Calu3 (cell line): ENCODE measurements around the gene GSTA3. TPM values are rescaled to one million over a fixed set of nuclear protein-coding genes. Genes with fewer than 3 reads are reported as not detected.

ENCODE experiments used
- Bru-seq: library from RNA; stranded (reverse); fragments of 400-500 nt; gene quantifications from one replicate; lab custom pipeline; 2021; lab: Mats Ljungman, UMichigan
- BruChase-seq, 2 experiments: library from RNA; stranded (reverse); fragments of 400-500 nt; gene quantifications; one replicate each; lab custom pipeline; 2021; lab: Mats Ljungman, UMichigan
- BruUV-seq: library from RNA; stranded (reverse); fragments of 400-500 nt; replicated peaks from 2 replicates; lab custom pipeline; 2021; lab: Mats Ljungman, UMichigan
- CTCF ChIA-PET: fragments of 300-600 bp; sonication (Branson Sonifier 250); formaldehyde crosslinking; loops from one replicate; lab custom pipeline; 2022; ENCODE audit warnings: antibody characterized with exemption; lab: Charles Lee
- DNase-seq: peaks from one replicate; pipeline ENCODE4 v3.0.0; 2022
- H3K27ac Mint-ChIP-seq: one replicate; pipeline ENCODE4 v1.8.0; 2022; ENCODE audit warnings: mixed read lengths; ENCODE audit not compliant: unreplicated experiment
- H3K27me3 Mint-ChIP-seq: one replicate; pipeline ENCODE4 v1.8.0; 2022; ENCODE audit warnings: mixed read lengths; ENCODE audit not compliant: unreplicated experiment
- H3K36me3 Mint-ChIP-seq: one replicate; pipeline ENCODE4 v1.8.0; 2022; ENCODE audit warnings: mild to moderate bottlenecking, moderate library complexity, mixed read lengths; ENCODE audit not compliant: insufficient read depth, unreplicated experiment
- H3K4me1 Mint-ChIP-seq: one replicate; pipeline ENCODE4 v1.8.0; 2022; ENCODE audit warnings: mild to moderate bottlenecking, low read depth, mixed read lengths; ENCODE audit not compliant: unreplicated experiment
- H3K4me3 Mint-ChIP-seq: one replicate; pipeline ENCODE4 v1.8.0; 2022; ENCODE audit warnings: mild to moderate bottlenecking, low read depth, moderate library complexity, mixed read lengths; ENCODE audit not compliant: unreplicated experiment
- H3K9me3 Mint-ChIP-seq: one replicate; pipeline ENCODE4 v1.8.0; 2022; ENCODE audit warnings: low read depth, mixed read lengths; ENCODE audit not compliant: unreplicated experiment
- CTCF ChIP-seq: fragments of 200-600 bp; IDR thresholded peaks from one replicate; pipeline ENCODE4 v1.8.0; 2022; ENCODE audit warnings: antibody characterized with exemption; ENCODE audit not compliant: unreplicated experiment
- intact Hi-C: fragments of 100-400 bp; cut with micrococcal nuclease; formaldehyde crosslinking; loops from one replicate; pipeline ENCODE4 v1.10.0; 2022; ENCODE audit not compliant: unreplicated experiment
- long read RNA-seq: library from polyadenylated mRNA; stranded (forward); transcript quantifications from one replicate; pipeline ENCODE4 v2.0.0, GENCODE V29; 2022
- total RNA-seq: library from RNA; stranded (reverse); gene quantifications from 2 replicates; pipeline ENCODE4 v1.2.3, GENCODE V29; 2022

Gene GSTA3
- total RNA-seq: not detected in 2 replicates
- Bru-seq, nascent RNA: not detected
- not detected for BruChase-seq, experiment 1, labeled RNA remaining after a 6-hour chase
- BruChase-seq, experiment 2, labeled RNA remaining after a 2-hour chase: not detected
- long read RNA-seq: 0 reads

DNA sequence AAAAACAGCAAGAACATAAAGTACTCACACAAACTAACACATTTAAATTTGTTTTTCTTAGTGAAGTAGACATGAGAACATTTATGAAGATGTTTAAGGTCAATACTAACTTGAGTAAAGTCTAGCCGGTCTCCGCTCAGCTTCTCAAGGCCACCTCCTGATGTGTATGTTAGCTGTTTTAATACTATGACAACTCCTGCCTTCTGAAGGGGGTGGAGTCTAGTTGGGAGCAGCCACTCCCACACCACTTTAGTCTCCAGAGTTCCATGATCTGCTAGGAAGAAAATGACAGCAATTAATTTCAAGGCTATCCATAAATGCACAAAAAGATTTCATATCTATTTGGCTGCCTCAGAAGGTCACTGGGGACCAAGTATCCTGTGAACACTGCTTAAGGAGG, at the start of gene GSTA3:
Gene GSTA3, minus strand, starts transcription at position 168 of the 400 bp plus-strand sequence. CDS start 3,864 bp downstream, outside the sequence.
- CTCF ChIA-PET: no interaction called here
- H3K4me1 Mint-ChIP-seq: no peaks in the 10 kb centered on the region
- H3K27me3 Mint-ChIP-seq: peaks cover 28% of the 10 kb centered on the region
- no peaks in the 10 kb centered on the region for H3K36me3 Mint-ChIP-seq
- intact Hi-C loops: no loop called here
- no peak for DNase-seq
- BruUV-seq: no TSS peak
- no peak within 1 kb of the TSS for H3K4me3 Mint-ChIP-seq
- TF ChIP-seq CTCF: no peak
- H3K27ac Mint-ChIP-seq: no peak within 1 kb of the TSS
- no peaks in the 10 kb centered on the region for H3K9me3 Mint-ChIP-seq

- Mint-ChIP-seq H3K27me3 (peaks cover 29% of the 10 kb centered on the region), H3K4me3 (no peak overlapping the region), H3K27ac (no peak overlapping the region), H3K4me1 (no peaks in the 10 kb centered on the region), H3K9me3 (no peaks in the 10 kb centered on the region), H3K36me3 (no peaks in the 10 kb centered on the region)
- BruUV-seq: no TSS peak
- intact Hi-C loops: no loop called here
- no peak for TF ChIP-seq CTCF
- CTCF ChIA-PET: no interaction called here
- DNase-seq: no peak
These were observed 49.2 kb upstream of the GSTA3 start for GRCh38 chr6:52958546-52959255.

- BruUV-seq: no TSS peak
- intact Hi-C loops: no loop called here
- Mint-ChIP-seq H3K27me3 (peaks cover 16% of the 10 kb centered on the region), H3K4me3 (no peak overlapping the region), H3K36me3 (no peaks in the 10 kb centered on the region), H3K27ac (no peak overlapping the region), H3K9me3 (no peaks in the 10 kb centered on the region), H3K4me1 (no peaks in the 10 kb centered on the region)
- no peak for TF ChIP-seq CTCF
- CTCF ChIA-PET: no interaction called here
- no peak for DNase-seq
These were observed 46.4 kb upstream of the GSTA3 start for GRCh38 chr6:52955871-52956270.

DNA sequence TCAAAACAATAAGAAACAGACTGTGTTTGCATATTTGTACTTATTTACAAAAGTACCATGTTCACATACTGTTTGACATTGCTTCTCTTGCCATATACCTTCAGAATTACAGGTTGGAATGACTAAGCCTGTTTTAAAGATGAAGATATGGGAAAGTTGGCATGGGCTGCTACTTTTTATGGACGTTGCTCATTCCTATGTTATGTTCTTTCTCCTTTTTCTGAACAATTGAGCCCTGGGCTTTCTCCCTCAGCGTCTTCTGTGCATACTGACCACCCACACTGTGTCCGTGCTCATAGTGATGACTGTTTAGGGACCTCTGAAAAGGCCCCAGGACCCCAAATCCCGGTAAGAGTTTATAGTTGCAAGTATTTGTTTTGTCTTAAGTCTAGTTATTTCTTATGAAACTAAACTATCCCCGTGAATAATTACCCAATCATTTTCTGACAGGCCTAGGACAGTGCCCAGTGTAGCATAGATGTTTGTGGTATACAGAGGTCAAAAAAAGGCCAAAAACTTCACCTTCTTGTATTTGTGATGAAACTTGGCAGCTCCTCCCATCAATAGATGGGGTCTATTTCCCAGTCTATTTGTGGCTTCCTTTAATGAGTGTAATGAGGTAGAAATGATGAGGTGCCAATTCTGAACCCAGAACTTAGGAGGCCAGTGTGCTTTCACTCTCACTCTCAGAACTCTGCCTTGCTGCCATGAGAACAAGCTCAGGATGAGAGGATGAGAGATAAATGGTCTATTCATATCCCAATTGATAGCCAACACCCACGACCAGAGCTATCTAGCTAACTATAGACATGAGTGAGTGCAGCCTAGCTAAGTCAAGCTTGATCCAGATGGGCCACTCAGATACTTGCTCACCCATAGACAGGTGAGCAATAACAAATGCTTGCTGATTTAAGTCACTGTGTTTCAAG, 44.7 kb upstream of the GSTA3 start:
- Mint-ChIP-seq H3K9me3 (no peaks in the 10 kb centered on the region), H3K27ac (no peak overlapping the region), H3K27me3 (peaks cover 16% of the 10 kb centered on the region), H3K36me3 (no peaks in the 10 kb centered on the region), H3K4me1 (no peaks in the 10 kb centered on the region), H3K4me3 (no peak overlapping the region)
- BruUV-seq: no TSS peak
- DNase-seq: no peak
- CTCF ChIA-PET: no interaction called here
- TF ChIP-seq CTCF: no peak
- intact Hi-C loops: no loop called here
